Fibroblast of upper back skin (primary cell): ENCODE measurements around the gene CAMTA1.

ENCODE experiments used
- DNase-seq: peaks from one replicate; pipeline ENCODE4 v3.0.0-alpha.2; 2013

The CAMTA1 gene

GRCh38 chr1:6852136-6852890 lies 67.1 kb downstream of the CAMTA1 start:
- DNase-seq, result no peak

DNA sequence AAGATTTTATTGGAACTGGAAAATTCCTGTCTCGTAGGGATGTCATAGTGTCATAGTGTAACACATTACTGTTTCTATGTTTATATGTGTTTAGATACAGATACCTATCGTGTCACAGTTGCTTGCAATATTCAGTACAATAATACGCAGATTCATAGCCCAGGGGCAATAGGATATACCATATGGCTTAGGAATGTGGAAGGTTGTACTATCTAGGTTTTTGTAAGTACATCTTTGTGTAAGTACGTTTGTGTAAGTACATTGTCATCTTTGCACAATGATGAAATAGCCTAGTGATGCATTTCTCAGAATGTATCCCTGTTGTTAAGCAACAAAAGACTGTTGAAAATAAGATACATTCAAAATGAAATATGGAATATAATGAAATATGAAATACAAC lies 68.9 kb downstream of the CAMTA1 start:
- DNase-seq, result no peak

DNA sequence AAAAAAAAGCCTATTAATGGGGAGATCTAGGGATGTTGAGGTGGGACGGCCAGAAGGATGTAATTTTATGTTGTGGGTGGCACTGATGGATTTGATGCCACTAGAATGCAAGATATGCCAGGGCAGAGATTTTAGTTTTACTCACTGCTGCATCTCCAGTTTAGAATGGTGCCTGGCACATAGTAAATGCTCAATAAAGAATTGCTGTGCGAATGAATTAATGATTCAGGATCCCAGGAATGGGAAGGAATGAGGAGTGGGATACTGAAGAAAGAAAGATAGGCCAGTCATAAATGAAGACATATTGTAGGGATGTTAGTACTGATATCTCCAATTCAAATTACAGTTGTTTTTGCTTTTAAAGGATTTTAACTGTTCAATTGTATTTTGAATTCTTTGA lies 72.6 kb downstream of the CAMTA1 start:
- DNase-seq, result no peak

DNA sequence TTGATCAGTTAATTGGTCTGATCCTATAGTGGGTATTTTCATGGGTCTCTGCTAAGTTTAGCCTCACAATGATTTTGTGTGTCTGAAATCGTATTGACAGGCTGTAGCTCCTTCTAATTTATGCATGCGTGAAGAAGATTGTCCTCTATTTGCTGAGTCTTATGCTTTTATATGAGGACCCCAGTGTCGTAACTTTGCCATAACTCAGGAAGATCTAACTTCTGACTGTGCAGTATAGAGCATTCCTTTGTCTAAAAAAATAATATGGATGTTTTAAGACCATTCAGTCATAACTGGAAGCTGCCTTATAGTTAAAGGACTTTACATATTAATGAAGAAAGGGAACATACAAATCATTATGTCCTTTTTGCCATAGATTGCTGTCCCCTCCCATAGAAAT lies 73.3 kb downstream of the CAMTA1 start:
- DNase-seq, result peak; percentile 44

GRCh38 chr1:6859415-6860343 lies 74.4 kb downstream of the CAMTA1 start:
- peak; percentile 98 for DNase-seq

DNA sequence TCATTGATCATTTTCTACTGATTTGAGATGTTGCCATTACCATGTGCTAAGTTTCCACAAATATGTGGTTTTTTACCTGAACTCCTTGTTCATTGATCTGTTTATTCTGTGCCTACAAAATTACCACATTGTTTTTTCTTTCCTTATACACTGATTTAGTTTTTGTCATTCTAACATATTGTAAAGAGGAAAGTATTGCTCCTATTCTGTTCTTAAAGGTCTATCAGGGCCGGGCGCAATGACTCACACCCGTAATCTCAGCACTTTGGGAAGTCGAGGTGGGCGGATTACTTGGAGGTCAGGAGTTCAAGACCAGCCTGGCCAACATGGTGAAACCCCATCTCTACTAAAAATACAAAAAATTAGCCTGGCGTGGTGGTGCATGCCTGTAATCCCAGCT lies 75.1 kb downstream of the CAMTA1 start:
- peak; percentile 11 for DNase-seq

DNA sequence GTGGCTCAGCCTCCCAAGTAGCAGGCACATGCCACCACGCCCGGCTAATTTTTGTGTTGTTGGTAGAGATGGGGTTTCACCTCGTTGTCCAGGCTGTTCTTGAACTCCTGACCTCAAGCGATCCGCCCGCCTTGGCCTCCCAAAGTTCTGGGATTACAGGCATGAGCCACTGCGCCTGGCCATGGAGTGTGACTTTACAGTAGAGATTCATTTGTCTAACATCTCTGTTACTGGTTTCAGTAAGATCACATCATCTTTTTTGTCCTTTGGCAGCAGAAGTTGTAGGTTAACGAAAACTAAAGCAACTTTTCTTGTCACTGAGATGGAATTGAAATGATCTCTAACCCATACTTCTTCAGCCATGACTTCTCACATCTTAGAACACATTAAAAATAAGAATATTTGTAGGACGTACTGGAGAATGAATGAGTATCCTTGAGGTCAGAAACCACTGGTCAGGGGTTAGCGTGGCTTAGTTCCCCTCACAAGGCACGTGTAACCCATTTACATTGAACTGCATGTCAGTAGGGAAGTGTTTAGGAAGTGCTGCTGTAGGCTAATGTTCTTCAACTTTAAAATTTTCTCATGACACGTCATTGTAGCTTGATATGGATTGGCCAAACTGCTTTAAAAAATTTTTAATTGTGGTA lies 75.9 kb downstream of the CAMTA1 start:
- DNase-seq, result no peak

DNA sequence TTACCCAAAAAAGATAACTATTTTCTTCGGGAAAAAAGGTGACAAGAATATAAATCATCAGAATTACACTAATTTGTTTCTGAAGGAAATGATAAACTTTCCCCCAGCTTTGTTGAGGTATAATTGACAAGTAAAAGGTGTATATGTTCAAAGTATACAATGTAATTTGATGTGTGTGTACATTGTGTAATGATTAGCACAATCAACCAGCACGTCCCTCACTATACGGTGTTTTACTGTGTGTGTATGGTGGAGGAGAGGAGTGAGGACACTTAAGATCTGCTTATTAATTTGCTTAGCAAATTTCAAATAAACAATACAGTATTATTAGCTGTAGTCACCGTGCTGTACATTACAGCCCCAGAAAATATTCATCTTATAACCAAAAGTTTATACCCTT lies 77.7 kb downstream of the CAMTA1 start:
- DNase-seq, result no peak

DNA sequence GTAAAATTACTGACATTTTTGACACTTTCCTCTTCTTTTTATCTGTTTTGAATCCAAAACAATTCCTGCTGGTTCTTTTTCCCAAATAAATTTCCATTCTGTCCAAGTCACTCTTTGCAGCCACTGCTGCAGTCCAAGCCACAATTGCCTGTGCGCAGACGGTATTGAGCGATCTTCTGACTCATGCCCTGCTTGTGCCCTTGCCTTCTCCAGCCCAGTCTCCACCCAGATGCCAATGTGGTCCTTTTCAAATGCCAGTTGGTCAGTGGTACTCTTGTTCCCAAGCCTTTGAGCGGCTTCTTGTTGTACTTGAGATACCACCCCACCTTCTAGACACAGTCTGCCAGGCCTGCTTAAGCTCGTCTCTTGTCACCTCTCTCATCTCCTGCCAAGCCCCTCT lies 78.9 kb downstream of the CAMTA1 start:
- DNase-seq, result no peak

DNA sequence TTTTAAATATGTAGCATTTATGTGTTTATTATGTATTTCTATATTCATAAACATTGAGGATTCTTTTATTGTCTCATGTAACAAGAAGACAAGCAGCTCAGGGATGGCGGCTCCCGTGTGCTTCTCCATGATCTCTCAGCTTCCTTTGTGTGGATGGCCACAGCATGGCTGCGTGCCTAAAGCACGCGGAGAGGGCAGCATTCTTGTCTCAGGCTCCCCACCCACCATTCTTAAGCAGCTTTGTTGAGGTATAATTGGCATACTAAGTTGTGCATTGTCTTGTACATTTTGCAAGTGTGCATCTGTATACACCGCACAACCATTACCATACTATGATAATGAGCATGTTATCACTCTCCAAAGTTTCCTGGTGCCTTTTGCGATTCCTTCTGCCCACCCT lies 81.6 kb downstream of the CAMTA1 start:
- no peak for DNase-seq

DNA sequence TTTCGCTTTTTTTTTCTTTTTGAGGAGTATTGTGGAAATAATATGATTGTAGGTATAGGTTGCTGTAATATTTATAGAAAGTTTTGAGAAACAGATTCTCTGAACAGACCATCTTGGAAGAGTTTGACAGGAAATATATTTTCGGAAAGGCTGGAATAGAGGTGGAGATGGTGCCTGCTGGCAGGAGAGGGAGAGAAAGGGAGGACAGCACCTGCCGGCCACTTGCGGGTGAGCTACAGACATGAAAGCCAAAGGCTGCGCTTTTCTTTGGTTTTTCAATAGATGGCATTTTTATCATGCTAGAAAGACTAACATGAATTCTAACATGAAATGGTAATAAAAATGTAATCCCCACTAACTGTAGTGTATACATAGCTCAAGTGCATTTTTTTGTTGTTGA lies 82.1 kb downstream of the CAMTA1 start:
- no peak for DNase-seq

DNA sequence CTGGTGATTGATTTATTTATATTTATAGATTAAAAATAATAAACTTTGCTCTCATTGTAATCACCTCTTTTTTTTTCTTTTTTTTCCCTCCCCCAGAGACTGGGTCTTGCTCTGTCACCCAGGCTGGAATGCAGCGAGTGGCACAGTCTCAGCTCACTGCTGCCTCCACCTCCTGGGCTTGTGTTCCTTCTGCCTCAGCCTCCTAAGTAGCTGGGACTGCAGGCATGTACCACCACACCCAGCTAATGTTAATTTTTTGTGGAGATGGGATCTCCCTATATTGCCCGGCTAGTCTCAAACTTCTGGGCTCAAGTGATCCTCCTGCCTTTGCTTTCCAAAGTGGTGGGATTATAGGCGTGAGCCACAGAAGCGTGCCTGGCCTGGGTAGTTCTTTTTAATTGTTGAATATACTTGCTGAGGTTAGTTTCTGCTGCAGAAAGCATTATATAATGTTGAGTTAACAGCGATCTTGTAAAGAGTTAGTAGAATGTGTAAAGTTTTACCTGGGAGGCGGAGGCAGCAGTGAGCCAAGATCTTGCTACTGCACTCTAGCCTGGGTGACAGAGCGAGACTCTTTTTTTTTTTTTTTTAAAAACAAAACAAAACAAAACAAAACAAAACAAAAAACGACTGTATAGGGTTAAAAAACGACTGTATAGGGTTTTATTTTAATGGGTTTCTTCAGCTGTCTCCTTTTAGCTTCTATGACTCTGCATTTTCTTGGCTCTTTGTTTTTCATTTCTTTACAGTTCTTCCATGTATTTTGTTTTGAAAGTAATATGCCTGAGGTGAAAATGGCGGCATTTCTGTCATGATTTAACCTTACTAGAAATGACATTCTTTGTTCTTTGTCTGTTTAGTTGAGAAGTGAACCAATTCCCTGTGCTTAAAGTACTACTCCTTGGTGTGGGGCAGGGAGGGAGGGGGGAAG lies 82.7 kb downstream of the CAMTA1 start:
- DNase-seq, result no peak

- no peak for DNase-seq
Observed at GRCh38 chr1:6868660-6869380, 83.6 kb downstream of the CAMTA1 start.

DNA sequence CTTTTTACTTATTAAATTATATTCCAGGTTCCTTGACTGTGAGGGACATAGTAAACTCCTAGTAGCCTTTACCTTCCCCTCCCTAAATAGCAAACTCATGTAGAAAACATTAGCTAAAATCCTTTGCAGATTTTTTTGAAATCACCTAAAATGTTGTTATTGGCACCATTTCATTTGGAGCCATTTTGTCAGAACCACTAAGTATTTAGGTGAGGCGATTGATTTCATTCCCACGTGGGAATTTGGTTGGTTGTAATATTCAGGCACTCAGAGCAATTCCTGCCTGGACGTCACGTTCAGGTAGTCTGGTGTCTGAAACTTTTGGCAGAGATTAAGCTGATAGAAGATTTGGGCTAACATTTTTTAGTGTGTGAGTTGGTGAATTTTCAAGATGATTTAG lies 84.3 kb downstream of the CAMTA1 start:
- DNase-seq, result peak; percentile 51

GRCh38 chr1:6870086-6870485 lies 84.8 kb downstream of the CAMTA1 start:
- no peak for DNase-seq

DNA sequence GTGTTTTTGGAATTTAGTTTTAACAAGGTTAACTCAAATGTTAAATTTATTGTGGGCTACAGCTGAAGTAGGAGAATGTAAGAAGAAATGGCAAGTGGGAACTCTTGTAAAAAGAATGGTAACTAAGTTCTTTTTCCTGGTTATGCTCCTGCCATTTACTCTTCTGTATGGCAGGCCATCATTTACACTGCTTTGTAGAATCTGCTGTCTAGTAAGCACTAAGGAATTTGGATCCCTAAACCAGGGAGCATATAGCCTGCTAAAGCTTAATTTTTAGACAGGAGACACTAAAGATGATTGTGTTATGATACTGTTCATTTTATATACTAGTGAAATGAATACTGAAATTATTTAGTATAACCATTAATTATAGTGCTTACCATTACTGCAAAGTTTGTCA lies 85.3 kb downstream of the CAMTA1 start:
- DNase-seq, result peak; percentile 63

DNA sequence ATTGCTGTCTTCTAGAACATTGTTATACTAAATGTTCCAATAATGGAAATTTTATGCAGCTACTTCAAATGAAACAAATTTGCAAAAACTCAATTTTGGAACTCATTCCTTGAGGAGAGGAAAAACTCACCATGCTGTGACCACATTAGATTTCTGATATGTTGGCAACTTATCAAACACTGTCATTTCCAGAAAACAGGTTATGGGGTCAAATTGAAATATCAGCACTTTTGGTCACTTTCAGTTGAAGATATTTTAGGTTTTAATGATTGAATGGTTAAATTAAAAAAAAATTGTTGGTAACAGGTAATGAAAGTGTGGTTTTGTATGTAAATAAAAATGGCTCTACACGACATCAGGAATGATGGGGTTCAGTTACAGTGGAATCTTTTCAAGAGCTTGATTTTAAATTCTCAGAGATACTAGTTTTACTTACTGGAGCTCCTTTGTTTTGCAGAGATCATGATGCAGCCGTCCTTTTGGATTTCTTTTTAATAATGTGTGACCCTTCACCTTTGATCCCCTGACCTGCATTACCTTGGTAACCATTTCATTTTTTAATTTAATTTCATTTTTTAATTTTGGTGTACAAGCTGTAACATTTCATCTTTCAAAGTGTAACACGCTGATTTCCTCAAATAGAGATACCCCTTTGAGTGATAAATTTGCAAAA lies 86.2 kb downstream of the CAMTA1 start:
- DNase-seq, result no peak

DNA sequence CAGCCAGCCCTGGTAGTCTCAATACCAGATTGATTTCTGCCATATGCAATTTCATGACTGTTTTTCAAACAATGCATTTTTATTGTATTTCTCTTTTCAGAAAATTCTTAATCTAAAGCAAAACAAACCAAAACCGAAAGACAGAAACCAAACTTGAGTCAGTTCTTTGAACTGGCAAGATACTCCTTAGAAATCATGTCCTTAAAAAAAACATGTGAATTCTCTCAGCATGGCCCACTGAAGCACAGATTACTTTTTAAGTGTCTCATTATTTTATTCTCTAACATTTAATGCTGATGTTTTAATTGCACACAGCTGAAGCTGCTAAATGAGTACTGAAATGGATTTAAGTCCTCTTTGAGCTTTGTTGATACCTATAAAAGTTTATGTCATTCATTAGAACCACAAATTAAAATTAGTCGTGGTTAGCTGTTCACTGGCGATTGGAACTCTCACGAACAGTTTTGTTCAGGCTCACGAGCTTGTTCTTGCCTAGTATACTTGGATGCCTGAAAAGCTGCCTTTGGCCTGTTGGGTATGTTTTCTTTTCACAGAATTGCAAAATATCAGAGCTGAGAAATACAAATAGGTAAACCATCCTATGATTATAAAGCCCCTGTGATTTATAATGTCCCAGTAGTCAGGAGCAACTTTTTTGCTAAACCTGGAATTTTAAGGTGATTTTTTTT lies 87.5 kb downstream of the CAMTA1 start:
- DNase-seq, result no peak

DNA sequence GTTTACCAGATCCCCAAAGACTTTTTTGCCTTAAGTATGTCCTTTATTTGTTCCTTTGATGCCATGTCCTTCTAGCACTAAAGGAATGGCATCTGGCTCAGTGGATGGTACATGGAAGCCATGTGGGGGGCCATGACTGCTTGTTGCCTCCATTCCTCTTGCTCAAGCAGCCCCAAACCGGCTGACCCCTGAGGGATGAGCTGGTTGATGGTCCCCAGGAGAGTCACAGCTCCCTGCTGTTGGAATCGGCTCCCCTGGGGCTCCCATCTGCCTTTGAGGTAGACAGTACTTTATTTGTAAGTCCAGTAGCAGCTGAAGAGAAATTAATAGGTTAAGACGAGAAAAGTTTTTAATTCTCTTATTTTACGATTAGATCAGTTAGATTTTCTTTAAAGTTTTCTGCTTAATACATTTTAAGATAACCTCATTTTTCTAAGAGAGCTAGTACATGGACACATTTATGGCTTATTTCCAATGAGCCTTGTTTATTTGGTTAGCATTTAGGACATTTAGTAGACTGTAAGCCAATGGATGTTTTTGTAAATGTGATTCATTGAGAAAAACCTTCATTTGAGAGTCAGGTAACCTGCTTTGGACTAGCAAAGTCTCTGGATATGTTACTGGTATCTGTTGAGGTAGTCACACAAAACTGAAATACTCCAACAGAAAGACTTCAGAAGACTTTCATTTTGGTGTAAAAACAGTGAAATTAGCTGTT lies 88.2 kb downstream of the CAMTA1 start:
- no peak for DNase-seq

DNA sequence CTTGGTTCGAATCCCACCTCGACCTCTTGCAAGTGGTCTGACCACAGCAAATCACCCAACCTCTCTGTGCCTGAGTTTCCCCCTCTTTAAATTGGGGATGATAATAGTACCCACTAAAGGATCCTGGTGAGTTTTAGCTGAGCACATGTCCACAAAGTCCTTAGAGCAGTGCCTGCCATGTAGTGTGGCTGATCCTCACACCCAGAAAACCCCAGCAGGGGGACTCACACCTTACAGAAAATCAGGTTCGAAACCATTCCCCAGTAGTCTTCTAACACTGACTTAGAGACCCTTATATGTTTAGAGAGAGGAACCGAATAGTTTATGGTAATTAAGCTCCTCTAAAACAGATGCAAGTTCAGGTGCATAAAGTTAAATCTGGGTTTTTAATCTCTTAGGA lies 89.0 kb downstream of the CAMTA1 start:
- DNase-seq, result no peak
